Left cardiac atrium (tissue), 4 donors: ENCODE results near the gene NPHS1. TPM values are rescaled to one million over a fixed set of nuclear protein-coding genes. Genes with fewer than 3 reads are reported as not detected.
A peak's percentile ranks its signal among the peaks of the same experiment; 100 is the strongest.
"Not testable (repeated sequence)": the region's sequence is repeated elsewhere in the genome, so short reads cannot be mapped to it uniquely, and the experiment has no call there.

Experiments used
- ATAC-seq, 2 donors: fragments of 200-7000 bp; cut with Tn5 transposase; one replicate each; pipeline ENCODE4 v1.9.1; 2020; ENCODE audit warnings: mild to moderate bottlenecking in 2 of 2, moderate library complexity in 2 of 2
- DNase-seq: peaks from one replicate; pipeline ENCODE4 v3.0.0-alpha.2; 2020
- intact Hi-C, 2 donors: fragments of 100-400 bp; cut with DNase I; formaldehyde crosslinking; loops; one replicate each; pipeline versions ENCODE4 v1.14.1 to v1.15.1; 2022 to 2023
- long read RNA-seq: library from polyadenylated mRNA; unstranded; transcript quantifications from one replicate; pipeline ENCODE4 v2.0.0, GENCODE V29; 2021
- total RNA-seq, 2 donors: library from RNA; stranded (reverse); fragmentation: NEBNext Ultra II Directional; extraction: Animal tissue kit (Norgen Biotek cat#: 25700); gene quantifications; one replicate each; pipeline ENCODE4 v1.2.1, GENCODE V29; 2021
- donor health status: DM: no; HTN: yes; CAD: no.
- donor health status: DM: no; HTN: yes; CAD: no; lungs with severe emphysema.
- donor health status: DM: yes; HTN: yes; CAD: no.
- donor health status: Dilated cardiomyopathy.

NPHS1 gene, protein sequence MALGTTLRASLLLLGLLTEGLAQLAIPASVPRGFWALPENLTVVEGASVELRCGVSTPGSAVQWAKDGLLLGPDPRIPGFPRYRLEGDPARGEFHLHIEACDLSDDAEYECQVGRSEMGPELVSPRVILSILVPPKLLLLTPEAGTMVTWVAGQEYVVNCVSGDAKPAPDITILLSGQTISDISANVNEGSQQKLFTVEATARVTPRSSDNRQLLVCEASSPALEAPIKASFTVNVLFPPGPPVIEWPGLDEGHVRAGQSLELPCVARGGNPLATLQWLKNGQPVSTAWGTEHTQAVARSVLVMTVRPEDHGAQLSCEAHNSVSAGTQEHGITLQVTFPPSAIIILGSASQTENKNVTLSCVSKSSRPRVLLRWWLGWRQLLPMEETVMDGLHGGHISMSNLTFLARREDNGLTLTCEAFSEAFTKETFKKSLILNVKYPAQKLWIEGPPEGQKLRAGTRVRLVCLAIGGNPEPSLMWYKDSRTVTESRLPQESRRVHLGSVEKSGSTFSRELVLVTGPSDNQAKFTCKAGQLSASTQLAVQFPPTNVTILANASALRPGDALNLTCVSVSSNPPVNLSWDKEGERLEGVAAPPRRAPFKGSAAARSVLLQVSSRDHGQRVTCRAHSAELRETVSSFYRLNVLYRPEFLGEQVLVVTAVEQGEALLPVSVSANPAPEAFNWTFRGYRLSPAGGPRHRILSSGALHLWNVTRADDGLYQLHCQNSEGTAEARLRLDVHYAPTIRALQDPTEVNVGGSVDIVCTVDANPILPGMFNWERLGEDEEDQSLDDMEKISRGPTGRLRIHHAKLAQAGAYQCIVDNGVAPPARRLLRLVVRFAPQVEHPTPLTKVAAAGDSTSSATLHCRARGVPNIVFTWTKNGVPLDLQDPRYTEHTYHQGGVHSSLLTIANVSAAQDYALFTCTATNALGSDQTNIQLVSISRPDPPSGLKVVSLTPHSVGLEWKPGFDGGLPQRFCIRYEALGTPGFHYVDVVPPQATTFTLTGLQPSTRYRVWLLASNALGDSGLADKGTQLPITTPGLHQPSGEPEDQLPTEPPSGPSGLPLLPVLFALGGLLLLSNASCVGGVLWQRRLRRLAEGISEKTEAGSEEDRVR (N-terminal part only)
- total RNA-seq: not detected
- long read RNA-seq: 0 reads

DNA sequence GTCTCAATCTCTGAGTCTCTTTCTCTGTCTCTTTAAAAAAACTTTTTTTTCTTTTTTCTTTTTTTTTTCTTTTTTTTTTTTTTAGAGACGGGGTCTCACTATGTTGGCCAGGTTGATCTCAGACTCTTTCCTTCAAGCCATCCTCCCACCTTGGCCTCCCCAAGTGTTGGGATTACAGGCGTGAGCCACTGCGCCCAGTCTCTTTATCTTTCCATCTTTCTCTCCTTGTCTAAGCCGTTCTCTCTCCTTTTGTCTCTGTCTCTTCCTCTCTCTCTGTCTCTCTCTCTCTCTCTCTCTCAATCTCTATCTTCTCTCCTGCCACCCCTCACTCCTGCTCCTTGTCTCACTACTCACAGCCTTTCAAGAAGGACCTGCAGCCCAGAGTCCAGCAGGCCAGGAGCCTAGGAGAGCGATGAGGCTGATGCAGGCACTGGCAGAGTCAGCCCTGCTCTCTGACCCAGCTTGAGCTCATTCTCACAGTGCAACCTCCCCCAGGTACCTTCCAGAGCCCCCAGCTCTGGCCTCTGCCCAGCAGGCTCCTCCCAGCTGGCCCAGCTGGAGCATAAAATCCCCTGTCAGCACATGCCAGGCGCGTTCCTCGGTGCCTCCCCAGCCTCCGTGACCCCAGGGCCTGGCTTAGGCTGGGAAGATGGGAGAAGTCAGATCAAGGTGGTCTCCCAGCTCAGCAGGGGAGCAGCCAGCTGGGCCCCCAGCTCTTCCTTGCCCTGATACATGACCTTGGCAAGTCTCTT, at the start of gene NPHS1:
TSS of gene NPHS1 (minus strand) at position 476 of the 752 bp plus-strand sequence. CDS start 667 bp downstream, outside the sequence.
- ATAC-seq (no peak), DNase-seq (no peak)
- intact Hi-C loops: no loop called here

DNA sequence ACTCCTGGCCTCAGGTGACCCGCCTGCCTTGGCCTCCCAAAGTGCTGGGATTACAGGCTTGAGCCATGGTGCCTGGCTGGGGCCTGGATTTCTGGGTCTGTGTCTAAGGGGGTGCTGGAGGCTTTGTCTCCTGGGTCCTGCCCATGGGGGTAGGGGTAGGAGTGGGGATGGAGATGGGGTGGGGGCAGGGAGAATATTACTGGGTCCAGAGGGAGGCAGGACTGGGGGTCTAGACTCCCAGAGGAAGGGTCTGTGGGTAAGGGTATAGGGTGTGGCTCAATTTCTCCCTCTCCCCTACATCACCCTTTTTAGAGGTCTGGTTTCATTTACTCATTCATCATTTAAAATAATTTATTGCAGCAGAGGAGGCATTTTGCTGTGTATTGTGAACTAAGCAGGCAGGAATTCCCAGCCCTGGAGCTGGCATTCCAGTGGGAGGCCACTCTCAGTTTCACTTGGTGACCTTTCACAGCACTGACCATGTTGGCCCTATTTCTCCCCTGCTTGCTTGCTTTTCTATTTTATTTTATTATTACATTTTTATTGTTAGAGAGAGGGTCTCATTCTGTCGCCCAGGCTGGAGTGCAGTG, 48.8 kb upstream of the NPHS1 start:
- intact Hi-C loops: no loop called here
- DNase-seq (no peak), ATAC-seq (no peak)

DNA sequence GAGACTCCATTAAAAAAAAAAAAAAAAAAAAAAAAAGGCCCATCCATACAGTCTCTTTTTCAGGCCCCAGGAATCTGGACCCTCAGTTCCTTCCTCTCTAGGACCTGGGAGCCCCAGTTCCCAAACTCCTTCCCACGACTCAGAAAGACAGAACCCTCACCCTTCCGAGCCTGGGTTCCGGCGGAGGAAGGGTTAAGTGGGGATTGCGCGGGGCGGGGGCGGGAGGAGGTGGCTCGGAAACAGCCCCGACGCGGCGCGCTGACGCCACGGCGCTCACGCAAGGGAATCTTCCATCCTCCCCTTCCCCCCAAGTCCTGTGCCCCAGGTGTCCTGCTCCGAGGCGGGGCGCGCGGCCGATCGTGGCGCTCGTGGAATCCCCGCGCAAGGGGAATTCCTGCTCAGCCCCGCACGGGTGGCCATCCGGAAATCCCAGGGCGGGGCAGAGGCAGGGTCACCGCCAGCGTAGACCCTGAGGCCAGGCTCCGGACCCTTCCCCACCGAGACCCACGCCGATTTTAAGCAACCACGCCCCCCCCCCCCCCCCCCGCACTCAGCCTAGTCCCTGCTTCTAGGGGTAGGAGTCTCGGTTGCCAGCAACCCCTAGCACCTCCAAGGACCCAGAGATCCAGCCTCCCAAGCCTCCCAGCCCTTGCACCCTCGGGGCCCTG, 47.4 kb upstream of the NPHS1 start:
- DNase-seq: peak; percentile 88
- intact Hi-C loops: no loop called here
- ATAC-seq: peak; percentile 87

DNA sequence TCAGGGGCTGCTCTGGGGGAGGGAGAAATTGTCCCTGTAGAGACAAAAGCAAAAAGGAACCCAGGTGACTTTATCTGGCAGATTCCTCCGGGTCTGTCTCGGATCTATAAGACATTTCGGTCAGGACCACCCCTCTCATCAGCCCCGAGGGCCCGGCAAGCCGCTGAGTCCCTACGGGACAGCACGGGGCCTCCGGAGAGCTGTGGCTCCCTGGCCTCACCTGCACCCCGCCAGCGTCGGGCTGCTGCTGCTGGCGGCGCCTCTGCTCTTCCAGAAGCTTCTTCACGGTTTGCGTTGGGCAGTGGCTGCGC, 46.1 kb upstream of the NPHS1 start:
- no peak for DNase-seq
- ATAC-seq: no peak
- intact Hi-C loops: no loop called here

DNA sequence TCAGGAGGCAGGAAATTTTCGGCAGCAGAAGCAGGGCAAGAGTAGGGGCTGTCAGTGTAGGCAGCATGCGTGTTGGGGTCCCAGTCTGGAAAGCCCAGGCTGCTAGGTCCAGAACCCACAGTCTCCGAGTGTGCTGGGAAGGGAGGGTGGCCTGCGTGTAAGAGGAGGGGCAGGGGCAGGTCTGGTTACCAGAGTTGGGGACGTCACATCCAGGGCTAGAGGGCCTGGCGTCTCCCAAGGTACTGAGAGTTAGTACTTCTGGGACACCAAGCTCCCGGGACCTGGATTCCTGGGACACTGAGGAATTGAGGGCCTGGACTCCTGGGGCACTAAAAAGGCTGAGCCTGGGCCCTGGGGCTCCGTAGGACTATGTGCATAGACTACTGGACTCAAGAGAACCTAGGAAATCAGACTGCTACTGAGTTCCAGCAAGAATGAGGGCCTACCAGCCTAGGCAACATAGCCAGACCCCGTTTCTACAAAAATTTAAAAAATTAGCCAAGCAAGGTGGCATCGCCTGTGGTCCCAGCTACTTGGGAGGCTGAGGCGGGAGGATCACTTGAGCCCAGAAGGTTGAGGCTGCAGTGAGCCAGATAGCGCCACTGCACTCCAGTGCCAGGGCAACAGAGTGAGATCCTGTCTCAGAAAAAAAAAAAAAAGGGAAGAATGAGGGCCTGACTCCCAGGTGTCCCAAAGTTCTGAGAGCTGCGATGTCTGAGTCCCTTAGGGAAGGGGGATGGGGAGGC, 45.6 kb upstream of the NPHS1 start:
- no peak for DNase-seq
- no peak for ATAC-seq
- intact Hi-C loops: no loop called here

DNA sequence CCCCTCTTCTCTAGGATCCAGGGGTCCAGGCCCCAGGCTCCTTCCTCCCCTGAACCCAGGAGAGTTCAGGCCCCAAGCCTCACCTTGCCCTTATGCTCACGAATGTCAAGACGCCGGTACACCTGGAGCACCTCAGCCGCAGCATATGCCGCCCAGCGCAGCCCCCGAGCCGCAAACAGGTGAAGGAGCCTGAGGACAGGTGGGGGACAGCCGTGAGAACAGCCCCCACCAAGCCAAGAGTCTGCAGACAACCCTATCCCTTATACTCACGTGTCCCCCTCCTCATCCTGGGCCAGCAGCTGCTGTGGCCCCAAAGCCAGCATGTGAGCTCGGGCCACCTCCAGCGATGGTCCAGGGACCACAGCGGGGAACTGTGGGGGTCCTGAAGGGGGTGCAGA, 44.3 kb upstream of the NPHS1 start:
- ATAC-seq: no peak
- intact Hi-C loops: no loop called here
- DNase-seq: no peak

DNA sequence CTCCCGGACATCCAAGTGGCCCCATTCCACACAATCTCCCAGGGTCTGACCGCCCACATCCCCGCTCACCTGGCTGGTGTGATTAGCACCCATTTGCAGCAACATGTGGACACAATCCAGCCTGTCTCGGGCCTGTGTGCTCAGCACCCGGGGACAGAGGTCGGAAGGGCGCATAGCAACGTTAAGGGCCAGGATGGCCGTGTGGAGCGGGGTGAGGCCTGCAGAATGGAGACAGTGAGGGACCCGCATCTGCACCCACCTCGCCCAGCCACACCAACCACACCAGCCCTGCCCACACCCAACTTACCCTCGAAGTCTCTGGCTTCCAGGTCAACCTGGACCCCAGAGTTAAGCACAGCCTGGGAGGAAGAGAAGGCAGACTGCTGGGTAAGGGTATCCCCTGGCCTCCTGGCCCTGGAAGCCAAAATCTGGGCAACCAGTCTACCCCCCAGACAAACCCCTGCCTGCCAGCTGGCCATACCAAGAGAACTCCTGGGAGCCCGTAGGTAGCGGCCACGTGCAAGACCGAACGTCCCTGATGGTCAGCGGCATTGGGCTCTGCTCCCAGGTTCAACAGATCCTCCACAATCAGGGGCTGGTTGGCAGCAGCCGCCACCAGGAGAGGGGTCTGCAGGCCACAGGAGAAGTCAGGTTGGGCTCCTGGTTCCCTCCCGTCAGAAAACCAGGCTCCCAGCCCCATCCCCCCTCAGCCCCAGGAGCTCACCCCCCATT, 43.8 kb upstream of the NPHS1 start:
- ATAC-seq (no peak), DNase-seq (no peak)
- intact Hi-C loops: no loop called here

DNA sequence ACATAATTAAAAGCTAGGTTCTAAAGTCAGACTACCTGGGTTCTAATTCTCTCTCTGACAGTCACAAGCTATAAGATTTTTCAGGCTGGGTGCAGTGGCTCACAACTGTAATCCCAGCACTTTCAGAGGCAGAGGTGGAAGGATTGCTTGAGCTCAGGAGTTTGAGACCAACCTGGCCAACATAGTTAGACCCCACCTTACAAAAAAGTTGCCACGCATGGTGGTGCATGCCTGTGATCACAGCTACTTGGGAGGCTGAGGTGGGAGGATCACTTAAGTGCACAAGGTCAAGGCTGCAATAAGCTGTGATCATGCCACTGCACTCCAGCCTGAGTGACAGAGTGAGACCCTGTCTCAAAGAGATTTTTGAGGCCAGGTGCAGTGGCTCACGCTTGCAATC, 42.0 kb upstream of the NPHS1 start:
- DNase-seq (no peak), ATAC-seq (no peak)
- intact Hi-C loops: no loop called here

DNA sequence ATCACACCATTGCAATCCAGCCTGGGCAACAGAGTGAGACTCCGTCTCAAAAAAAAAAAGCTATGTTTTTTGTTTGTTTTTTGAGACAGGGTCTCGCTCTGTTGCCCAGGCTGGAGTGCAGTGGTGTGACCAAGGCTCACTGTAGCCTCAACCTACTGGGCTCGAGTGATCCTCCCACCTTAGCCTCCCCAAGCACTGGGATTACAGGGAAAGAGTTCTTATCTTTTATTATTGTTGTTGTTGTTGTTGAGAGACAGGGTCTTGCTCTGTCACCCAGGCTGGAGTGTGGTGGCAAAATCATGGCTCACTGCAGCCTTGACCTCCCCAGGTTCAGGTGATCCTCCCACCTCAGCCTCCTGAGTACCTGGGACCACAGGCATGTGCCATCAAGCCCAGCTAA, 39.5 kb upstream of the NPHS1 start:
- intact Hi-C loops, ATAC-seq, DNase-seq: not testable (repeated sequence)

DNA sequence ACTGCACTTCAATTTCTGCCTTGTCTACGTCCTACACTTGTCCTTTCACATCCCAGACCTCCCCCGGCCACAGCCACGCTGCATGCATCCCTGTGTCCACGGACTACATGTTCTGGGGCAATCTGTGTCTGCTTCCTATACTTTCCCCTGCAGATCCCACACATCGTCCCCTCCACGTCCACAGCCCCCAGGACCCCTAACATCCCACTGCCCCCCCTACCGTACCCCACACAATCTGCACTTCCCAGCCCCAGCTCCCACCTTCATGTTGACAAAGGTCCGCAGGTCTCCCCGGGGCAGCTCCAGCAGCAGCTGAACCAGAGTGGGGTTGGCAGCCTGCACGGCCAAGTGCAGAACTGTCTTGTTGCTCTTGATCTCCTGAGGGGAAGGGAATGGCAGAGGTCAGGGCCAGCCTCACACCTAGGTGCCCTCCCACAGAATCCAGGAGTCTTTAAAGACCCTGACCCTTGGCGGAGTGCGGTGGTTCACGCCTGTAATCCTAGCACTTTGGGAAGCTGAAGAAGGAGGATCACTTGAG, 37.9 kb upstream of the NPHS1 start:
- DNase-seq (no peak), ATAC-seq (no peak)
- intact Hi-C loops: no loop called here

DNA sequence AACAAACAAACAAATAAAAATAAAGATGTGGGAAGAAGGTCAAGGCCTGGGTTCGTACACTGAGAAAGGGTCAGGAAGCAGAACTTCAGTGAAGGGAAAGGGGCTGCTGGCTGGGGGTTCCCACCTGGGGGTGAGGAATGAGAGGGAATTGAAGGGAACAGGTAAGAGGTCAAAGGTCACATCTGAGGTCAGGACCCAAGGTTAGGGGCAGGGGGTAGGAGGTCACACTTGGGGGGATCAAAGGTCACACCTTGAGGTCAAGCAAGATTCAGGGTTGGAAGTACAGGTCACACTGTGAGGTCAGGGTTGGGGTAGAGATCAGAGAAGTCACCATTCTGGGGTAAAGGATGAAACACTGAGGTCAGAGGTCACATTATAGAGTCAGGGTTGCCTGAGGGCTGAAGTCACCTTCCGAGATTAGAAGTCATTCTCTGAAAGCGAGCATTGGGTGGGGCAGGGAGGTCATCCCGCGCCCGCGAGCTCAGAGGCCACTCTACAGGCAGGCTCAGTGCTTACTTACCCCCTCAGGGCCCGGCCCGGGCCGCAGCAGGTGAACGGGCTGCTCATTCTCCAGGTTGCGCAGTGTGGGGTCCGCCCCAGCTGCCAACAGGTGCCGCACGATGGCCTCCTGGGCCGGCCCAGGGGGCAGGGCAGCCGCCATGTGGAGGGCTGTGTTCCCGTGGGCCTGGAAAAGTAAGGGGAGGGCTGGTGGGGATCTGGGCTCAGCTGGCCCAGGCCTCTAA, 37.2 kb upstream of the NPHS1 start:
- intact Hi-C loops: no loop called here
- no peak for ATAC-seq
- no peak for DNase-seq

DNA sequence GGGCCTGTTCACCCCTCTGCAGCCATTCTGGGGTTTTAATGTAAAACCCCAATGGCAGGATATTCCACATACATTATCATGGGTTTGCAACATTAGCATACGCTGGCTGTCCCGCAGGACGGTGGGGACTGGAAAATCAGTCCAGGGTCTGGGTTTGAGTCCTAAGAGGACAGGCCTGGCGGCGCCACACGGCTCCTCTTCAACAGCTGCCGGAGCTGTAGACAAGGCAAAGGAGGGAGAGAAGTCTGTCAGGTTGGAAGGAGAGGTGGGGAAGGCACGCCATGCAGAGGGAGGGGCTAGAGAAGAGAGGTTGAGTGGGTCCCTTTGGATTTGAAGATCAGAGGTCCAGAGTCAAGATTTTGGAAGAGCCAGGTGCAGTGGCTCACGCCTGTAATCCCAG, 36.1 kb upstream of the NPHS1 start:
- ATAC-seq (no peak), DNase-seq (no peak)
- intact Hi-C loops: no loop called here

DNA sequence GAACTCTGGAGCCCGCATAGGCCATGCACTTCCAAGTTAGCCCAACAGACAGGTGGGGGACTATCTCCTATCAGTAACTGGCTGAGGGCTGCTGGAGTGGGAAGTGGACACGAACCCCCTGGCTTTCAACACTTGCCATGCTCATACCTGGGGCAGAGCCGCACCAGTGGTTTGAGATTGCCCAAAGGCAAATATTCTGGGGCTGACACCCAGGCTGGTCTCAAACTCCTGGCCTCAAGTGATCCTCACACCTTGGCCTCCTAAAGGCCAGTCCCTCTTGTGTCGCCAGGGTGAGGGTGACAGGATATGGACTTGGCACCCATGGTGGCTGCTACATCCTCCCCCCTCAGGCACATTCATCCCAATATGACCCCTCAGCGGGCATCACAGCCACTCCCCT, 34.9 kb upstream of the NPHS1 start:
- intact Hi-C loops: no loop called here
- DNase-seq (no peak), ATAC-seq (no peak)

DNA sequence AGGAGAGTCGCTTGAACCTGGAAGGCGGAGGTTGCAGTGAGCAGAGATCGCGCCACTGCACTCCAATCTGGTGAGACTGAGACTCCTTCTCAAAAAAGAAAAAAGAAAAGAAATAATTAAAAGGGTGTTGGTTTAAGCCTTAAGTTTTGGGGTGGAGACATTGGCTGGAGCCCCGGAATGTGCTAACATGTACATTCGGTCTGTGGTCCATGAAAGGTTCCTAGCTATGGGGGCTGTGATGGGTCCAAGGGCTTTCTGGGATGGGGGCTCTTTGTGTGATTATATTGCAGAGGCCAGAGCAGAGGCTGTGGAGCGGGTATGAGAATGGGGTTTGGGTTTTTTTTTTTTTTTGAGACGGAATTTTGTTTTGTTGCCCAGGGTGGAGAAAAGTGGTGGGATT, 33.6 kb upstream of the NPHS1 start:
- no peak for DNase-seq
- intact Hi-C loops: no loop called here

DNA sequence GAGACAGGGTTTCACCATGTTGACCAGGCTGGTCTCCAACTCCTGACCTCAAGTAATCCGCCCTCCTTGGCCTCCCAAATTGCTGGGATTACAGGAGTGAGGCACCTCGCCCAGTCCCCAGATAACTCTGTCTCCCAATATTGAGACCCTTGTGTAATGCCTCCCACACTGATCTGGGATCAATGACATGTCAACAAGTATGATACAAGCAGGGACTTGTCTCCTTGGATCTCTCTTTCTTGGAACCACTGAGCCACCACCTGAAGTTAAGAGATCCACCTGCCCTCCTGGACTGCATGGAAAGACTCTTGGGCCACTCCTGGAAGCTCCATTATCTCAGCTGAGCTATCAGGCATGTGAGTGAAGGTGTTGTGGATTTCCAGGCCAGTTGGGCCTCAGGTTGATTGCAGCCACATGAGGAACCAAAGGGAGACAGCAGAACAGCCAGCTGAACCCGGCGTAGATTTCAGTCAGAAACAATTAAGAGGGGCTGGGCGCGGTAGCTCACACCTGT, 33.0 kb upstream of the NPHS1 start:
- intact Hi-C loops: no loop called here
- ATAC-seq (no peak), DNase-seq (no peak)

More for the DNA sequence above, 33.6 kb upstream of the NPHS1 start:
- no peak for ATAC-seq

DNA sequence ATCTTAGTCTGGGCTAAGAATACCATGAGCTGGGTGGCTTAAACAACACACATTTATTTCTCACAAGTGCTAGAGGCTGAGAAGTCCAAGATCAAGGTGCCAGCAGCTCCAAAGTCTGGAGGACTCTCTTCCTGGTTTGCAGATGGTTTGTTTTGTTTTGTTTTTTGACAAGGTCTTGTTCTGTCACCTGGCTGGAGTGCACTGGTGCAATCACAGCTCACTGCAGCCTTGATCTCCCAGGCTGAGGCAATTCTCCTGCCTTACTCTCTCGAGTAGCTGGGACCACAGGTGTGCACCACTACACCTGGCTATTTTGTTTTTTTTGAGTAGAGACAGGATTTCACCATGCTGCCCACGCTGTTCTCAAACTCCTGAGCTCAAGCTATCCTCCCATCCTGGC, 31.6 kb upstream of the NPHS1 start:
- DNase-seq: no peak
- ATAC-seq: no peak
- intact Hi-C loops: loop anchor here (5.0 kb wide), 2 partner anchors 43 to 48 kb away; no protein-coding TSS in a partner anchor
